NCI-H146 treated with DMSO at 0.1 percent for 48 hours (cell line): Measurements from ENCODE around the gene ATP4A.

ENCODE experiments used
- DNase-seq: peaks from one replicate; lab custom pipeline; 2025; ENCODE audit not compliant: unreplicated experiment; lab: John Stamatoyannopoulos, UW

Gene ATP4A

DNA sequence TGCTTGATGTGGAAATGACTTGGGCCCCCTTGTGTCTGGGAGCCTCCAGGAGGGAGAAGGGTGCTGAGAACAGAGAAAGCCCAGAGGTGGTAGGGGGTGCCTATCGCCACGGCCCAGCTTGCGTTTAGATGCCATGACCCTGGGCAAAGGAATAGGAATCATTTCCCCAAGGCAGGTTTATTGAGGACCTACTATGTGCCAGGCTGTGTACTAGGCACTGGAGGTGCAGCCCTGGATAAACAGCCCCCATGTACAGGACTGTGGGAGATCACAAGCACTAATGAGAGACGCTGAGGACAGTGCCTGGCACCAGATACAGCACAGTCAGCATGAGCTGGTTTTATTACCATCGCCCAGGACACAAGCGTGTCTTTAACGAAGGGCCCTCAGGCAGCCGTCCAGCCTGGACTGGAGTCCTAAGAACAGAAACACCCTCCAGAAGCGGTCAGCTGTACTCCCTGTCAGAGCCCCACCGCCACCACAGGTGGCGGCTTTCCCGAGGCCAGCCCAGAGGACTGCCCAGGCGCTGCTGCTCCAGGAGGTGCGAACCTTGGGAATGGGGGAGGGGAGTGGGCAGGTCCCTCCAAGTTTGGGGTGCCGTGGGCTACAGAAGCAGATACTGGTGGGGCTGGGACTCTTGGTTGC is 13.5 kb downstream of the ATP4A start:
- DNase-seq = no peak

DNA sequence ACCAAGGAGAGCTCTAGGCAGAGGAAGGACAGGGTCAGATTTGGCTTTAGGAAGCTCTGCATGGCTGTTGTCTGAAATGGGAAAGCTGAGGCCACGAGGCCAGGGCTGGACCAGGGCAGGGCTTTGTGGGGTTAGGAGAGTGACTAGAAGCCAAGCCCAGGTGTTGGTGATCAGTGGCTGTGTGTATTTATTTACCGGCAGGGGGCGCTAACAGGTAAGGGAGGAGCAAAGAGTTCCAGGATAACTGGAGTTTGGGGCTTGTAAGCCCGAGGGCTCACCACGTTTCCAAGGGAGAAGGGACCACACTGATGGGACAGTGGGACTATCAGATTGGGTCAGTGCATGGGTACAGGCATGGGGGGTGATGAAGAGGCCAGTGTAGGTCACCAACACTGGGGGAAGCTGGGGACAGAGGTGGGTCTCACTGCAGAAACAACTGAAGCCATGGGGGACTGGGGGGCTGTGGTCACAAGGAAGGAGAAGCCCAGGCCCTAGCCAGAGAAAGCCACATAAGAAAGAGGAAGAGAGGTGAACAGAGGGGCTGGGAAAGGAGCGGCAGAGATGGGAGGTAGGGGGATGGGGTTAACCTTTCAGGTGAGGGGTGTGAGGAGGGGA is 14.2 kb downstream of the ATP4A start:
- peak; percentile 59 for DNase-seq

GRCh38 chr19:35546532-35546931 is 16.9 kb downstream of the ATP4A start:
- DNase-seq = no peak

GRCh38 chr19:35545855-35546381 is 17.5 kb downstream of the ATP4A start:
- DNase-seq = peak; percentile 19

DNA sequence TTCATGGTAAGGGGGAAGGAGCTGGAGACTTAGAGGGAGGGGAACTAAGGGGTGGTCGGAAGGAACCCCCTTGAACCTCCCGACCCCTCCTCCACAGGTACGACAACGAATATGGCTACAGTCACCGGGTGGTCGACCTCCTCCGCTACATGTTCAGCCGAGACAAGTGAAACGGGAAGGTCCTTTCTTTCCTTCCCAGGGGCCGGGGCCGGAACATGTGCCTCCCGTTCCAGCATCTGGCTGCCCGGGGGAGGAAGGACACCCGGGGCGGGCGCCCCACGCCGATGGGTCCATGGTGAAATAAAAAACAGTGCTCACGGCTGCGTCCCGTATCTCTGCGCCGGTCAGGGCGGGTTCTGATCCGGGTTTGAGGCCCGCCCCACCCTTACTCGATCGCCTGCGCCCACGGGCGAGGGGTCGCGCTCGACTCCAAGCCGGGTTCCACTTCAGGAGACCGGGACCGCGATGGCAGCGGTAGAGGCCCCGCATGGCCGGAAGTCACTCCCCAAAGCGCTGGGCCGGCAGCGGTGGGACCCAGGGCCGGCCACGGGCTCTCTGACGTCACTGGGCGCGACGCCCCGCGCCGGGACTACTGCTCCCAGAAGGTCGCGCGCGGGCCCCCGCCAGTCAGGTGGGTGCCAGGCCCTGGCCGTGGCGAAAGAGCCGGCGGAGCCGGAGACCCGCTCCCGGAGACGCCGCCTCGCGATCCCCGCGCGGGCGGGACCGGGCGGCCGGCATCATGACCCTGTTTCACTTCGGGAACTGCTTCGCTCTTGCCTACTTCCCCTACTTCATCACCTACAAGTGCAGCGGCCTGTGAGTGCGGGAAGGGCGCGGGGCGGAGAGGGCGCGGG is 18.2 kb downstream of the ATP4A start, which contains the start of gene TMEM147:
TSS of gene TMEM147 (plus strand) at position 626 of the 854 bp plus-strand sequence. CDS start at position 740, 114 bp downstream.
- peak; percentile 42 for DNase-seq

DNA sequence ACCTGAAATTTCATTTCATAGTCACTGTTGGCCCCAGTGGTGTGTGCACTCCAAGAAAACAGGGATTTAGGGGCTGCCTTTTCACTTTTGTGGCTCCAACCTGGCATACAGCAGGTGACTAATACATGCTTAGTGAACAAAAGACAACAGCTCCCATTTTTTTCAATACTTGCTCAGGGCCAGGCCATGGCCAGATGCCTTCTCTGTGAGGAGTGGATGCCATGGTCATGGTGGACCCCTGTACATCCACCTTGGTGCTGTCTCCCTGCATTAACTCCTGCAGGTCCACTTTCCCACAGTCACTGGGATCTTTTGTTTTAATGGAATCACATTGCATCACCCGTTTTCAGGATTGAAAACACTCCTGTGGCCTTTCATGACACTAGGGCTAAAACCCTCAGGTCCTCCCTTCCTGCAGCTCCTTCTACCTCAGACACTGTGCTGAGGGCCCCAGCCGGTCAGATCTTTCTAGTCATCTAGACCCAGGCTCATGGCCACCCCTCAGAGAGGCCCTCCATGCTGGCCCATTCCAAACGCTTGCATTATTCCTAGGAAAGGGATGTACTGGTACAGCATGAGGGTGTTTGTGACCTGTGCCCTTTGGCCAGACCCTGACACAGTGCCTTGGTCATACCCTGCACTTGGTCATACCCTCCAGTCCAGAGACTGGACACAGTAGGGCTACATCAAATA is 19.2 kb downstream of the ATP4A start:
- no peak for DNase-seq

DNA sequence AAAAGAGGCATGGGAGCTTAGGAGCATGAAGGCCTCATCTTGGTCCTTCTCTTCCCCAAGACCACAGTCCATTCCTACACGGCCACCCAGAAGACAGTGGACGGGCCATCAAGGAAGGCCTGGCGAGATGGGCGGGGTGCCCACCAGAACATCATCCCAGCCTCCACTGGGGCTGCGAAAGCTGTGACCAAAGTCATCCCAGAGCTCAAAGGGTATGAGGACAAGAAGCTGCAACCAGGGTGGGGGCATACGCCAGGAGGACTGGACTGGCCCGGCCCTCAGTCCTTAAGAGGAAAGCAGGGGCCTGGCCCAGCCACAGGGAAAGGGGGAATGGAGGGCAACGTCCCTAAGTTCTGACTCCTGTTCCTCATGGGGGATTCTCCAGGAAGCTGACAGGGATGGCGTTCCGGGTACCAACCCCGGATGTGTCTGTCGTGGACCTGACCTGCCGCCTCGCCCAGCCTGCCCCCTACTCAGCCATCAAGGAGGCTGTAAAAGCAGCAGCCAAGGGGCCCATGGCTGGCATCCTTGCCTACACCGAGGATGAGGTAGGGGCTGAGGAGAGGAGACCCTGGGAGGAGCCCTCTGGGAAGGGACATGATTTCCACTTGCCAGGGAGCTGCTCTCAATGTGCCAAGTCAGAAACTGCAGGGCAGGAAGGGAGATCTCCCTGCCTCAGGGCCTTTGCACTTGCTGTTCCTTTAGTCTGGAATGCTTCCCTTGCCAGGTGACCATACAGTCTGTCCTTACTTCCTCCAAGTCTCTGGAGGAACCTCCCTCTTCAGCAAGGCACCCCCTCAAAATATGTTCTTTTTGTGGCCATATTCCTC is 20.0 kb downstream of the ATP4A start:
- DNase-seq = no peak

DNA sequence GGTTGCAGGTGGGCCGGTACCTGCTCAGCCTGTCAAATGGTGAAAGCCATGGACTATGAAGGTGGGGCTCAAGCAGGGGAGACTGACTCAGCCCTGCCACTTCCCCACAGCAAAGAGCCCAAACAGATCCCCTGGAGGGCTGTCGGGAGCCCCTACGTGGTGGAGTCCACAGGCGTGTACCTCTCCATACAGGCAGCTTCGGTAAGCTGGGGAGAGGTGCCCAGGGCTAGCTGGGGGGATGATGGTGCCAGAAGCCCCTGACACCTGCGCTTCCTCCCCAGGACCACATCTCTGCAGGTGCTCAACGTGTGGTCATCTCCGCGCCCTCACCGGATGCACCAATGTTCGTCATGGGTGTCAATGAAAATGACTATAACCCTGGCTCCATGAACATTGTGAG is 21.2 kb downstream of the ATP4A start:
- DNase-seq = no peak

GRCh38 chr19:35540356-35540927 is 23.0 kb downstream of the ATP4A start:
- no peak for DNase-seq

DNA sequence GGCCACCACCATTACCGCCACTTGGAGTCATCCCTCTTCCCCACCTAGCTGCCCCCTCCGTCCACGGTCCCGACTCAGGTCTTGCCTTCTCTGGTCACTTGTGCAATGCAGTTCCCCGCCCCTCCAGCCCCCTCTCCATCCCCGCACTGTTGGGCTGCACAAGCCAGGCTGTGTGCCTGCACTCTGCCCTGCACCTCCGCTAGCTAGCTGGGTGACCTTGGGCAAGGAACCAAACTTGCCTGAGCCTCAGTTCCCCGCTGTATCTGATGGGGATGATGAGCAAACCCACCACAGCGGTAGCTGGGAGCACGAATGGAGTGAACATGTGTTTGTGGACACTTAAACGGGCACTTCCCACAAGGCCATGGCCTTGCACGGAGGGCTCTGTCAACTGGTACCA is 23.6 kb downstream of the ATP4A start:
- no peak for DNase-seq

- DNase-seq = no peak
These were observed 24.1 kb downstream of the ATP4A start for GRCh38 chr19:35539314-35539713.

DNA sequence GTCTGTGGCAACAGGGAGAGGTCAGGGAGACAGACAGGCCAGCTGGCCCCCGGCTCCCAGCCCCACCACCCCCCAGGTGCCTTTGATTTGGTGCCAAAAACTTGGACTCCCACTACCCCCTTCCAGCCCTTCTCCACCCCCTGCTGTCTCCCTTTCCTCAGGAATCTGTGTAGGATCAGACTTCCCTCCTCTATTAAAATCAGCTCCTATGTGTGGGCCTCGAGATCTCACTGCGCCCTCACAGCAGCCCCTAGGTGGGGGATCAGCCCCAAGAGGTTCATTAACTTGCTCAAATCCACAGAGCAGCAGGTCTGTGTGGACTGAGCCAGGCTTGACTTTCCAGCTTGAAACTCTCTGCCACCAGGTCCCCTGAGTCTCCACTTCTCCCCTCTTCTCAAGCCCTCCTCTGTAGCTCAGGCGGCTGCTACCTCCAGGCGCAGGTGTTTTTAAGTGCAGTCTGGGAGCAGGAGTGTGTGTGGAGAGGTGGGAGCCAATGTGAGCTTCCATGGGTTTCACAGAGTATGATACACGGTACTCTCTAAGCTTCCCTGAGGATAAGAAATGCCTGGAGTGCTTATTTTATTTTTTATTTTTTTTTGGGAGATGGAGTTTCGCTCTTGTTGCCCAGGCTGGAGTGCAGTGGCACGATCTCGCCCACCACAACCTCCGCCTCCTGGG is 28.5 kb downstream of the ATP4A start:
- no peak for DNase-seq

GRCh38 chr19:35533822-35534392 is 29.6 kb downstream of the ATP4A start:
- no peak for DNase-seq

DNA sequence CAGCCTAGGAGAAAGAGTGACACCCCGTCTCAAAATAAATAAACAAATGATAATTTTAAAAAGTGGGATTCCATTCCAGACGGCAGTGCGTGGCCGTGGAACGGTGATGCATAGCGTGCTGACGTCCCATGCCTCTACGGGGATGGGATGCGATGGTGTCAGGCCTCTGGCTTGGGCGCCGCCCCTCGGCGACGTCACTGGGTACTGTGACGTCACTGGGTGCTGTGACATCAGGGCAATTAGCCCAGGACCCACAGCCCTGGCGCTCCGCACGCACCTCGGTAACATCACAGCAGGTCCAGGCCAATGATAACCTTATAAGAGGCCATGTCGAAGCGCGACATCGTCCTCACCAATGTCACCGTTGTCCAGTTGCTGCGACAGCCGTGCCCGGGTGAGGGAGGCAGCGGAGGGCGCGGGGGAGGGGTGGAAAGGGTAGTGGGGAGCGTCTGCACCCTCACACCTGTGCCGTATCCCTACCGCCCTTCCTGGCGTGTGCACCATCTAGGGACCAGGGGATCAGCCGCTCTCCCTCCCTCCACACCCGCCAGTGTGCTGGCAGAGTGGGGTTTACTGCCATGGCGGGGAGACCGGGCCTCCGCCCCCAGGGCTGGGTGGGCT is 30.1 kb downstream of the ATP4A start, which contains the start of gene GAPDHS:
TSS of gene GAPDHS (plus strand) at position 256 of the 621 bp plus-strand sequence. CDS start at position 328, 72 bp downstream.
- no peak for DNase-seq

GRCh38 chr19:35531291-35531690 is 32.2 kb downstream of the ATP4A start:
- peak; percentile 59 for DNase-seq

- peak; percentile 11 for DNase-seq
These were observed 33.9 kb downstream of the ATP4A start for GRCh38 chr19:35529241-35530218.
